Testis (tissue), 2 donors: Measurements from ENCODE around the gene ALG8.

ENCODE experiments used
- POLR2A ChIP-seq: fragments of 450-650 bp; IDR thresholded peaks from one replicate; pipeline ENCODE4 v1.6.1; 2017; ENCODE audit warnings: antibody characterized with exemption, mild to moderate bottlenecking, moderate library complexity
- TF ChIP-seq, protein P1 (sequence below), 3 experiments: fragments of 450-650 bp in 2 of 3; fragments of 200-600 bp in 1 of 3; sonication (generic) in 1 of 3; IDR thresholded peaks; one replicate each; pipeline ENCODE4 v1.5.1; 2016 to 2019; ENCODE audit warnings: antibody characterized with exemption in 3 of 3, mild to moderate bottlenecking in 2 of 3, moderate library complexity in 1 of 3

DNA sequence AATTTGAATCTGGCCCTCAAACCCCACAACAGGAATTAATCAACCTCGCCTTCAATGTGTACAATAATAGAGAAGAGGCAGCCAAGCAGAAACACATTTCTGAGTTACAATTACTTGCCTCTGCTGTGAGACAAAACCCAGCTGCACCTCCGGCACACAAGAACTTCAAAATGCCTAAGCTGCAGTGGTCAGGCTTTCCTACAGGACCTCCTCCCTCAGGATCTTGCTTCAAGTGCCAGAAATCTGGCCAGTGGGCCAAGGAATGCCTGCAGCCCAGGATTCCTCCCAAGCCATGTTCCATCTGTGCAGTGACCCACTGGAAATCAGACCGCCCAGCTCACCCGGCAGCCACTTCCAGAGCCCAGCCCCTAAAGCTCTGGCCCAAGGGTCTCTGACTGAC, 56.4 kb downstream of the ALG8 start:
- TF ChIP-seq, protein P1, sequence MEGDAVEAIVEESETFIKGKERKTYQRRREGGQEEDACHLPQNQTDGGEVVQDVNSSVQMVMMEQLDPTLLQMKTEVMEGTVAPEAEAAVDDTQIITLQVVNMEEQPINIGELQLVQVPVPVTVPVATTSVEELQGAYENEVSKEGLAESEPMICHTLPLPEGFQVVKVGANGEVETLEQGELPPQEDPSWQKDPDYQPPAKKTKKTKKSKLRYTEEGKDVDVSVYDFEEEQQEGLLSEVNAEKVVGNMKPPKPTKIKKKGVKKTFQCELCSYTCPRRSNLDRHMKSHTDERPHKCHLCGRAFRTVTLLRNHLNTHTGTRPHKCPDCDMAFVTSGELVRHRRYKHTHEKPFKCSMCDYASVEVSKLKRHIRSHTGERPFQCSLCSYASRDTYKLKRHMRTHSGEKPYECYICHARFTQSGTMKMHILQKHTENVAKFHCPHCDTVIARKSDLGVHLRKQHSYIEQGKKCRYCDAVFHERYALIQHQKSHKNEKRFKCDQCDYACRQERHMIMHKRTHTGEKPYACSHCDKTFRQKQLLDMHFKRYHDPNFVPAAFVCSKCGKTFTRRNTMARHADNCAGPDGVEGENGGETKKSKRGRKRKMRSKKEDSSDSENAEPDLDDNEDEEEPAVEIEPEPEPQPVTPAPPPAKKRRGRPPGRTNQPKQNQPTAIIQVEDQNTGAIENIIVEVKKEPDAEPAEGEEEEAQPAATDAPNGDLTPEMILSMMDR (IDR thresholded peaks at IDR 0.05): no peak
- no peak for TF ChIP-seq POLR2A
